Central memory CD4-positive, alpha-beta T cell (primary cell): ENCODE measurements around the gene CIC.
A peak's percentile ranks its signal among the peaks of the same experiment; 100 is the strongest.

Source experiments
- DNase-seq: peaks from one replicate; pipeline ENCODE4 v3.0.0; 2022

CIC gene

DNA sequence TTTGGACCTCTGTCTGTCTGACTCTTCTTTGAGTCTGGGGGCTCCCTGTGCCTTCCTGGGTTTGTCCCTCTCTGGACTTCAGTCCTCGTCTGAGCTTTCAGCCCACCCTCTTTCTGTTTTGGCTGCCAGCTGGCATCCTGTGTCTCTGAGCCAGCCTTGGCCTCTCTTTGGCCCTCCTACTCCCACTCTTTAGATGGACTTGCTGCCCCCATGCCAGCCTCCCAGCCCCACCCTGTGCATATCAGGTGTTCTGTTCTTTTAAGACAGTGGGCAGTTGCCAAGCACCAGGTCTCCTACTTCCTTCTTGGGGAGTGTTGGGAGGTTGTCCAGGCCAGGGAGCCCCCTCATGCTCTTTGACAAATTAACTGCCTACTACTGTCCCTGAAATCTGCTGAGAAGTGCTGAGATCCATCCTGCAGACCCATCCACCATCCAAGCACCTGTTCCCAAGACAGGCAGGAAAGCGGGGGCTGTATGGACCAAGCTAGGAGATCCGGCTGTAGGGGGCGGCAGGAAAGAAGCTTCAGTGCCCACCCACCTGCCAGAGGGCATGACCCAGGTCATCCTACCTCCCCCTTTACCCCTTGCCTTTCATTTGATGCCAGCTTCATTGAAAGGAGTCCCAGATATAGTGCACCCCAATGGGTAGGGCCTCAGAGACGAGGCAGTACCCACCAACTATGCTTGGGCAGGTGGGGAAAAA lies 9.6 kb downstream of the CIC start:
- DNase-seq = no peak

DNA sequence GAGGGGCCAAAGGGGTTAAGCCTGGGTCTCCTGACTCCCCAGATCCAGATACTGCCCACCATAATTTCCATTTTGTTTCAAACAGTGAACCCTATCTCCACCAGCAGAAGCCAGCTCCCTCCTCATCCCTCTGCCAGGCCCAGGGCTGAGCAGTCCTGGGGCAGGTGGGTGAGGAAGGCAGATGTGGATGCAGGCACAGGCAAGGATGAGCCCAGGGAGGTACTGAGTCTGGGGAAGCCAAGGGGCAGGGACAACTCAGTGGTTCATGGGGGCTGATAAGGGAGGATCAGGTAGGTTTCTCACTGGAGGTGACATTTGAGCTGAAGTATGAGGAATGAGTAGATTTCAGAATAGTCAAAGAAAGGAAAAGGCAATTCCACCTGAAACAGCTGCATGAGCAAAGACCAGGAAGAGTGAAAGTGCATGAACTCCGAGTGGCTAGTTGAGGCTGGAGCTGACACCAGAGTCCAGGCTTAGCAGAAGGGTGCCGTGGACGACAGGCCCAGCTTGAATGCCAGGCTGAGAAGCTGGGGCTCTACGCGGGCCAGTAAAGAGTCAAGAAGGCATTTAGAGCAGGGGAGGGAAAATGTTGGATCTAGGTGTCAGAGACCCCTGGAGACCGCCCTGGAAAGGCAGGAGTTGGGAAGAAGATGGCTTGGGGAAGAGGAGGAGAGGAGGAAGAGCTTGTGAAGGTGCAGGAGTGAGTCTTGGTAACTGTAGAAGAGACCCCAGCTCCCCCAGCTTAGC lies 10.3 kb downstream of the CIC start:
- no peak for DNase-seq

DNA sequence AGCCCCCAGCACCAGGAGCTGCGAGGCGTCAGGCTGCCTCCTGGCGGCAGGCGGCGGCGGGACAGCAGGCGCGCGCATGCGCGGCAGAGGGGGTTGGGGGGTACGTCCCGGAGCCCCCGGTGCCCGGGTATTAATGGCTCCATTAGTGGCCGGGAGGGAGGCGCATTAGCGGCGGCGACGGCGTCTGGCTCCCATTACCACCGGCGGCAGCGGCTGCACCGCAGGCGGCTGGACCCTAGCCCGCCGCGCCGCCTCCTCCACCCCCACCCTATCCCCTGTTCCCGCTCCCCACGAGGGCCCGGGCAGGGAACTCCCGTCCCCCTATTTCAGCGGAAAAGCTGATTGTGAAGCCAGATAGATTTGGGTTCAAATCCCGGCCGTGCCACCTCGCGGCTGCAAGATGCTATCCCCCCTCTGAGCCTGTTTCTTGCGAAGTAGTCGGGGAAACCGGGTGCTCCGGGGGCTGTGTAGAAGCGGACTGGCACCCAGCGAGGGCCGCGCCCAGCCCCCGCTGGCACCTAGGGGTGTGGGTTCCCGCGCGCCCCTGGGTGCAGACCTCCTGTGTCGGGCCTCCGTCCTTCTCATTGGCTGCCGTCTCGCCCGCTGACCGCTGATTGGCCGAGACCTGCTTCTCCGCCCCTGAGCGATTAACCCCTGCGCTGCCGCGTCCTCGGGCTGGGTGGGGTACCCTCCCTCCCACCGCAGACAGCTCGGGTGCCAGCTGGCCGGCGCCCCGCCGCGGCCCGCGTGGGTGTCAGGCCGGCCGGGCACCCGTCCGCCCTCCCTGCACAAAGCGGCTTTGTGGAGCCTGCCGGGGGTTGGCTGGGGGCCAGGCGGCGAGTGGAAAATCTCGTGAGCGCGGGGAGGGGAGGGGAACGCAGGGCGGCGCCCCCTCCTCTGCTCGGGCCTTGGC lies 11.1 kb downstream of the CIC start:
- DNase-seq = peak; percentile 81

DNA sequence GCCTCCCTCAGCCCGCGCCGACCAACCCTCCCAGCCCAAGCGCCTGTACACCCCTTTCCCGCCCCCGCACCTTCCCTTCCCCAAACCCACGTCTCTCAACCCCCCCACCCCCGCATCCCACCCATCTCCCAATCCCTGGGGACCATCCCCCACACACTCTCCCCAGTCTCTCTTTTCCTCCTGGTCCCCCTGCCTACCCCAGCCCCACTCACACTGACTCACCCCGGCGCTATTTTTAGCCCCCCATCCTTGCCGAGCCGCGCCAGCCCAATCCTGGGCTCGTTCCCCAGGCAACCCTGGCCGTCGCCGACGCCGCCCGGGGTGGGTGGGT lies 11.7 kb downstream of the CIC start:
- DNase-seq = no peak

DNA sequence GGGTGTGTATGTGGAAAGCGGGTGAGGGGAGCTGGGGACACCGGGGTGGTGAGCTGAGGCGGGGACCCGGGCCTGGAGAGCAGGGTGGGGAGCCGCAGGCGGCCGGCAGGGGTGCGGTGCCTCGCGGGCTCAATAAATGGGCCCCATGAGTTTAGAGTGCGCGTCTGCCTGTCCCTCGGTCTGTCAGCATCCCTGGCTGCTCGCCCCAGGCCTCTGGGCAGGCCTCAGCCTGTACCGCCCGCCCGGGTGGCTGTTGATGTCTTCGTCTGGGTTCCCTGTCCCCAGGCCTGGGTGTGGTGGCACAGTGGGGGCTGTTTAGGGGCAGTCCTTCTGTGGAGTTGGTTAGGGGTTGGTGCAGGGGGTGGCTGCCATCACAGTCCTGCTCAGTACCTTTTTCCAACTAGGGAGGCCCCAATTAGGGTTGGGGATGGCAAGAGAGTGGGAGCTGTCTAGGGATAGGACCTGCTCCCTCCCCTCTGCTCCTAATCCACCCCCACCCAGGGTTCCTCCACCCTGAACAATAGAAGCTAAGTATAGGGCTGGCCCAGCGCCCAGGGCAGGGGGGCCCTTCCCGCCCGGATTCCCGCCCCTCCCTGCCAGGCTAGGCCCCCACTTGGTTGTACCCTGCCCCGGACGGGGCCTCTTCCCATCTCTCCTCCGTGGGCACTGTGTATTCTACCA lies 12.2 kb downstream of the CIC start:
- DNase-seq = peak; percentile 17

DNA sequence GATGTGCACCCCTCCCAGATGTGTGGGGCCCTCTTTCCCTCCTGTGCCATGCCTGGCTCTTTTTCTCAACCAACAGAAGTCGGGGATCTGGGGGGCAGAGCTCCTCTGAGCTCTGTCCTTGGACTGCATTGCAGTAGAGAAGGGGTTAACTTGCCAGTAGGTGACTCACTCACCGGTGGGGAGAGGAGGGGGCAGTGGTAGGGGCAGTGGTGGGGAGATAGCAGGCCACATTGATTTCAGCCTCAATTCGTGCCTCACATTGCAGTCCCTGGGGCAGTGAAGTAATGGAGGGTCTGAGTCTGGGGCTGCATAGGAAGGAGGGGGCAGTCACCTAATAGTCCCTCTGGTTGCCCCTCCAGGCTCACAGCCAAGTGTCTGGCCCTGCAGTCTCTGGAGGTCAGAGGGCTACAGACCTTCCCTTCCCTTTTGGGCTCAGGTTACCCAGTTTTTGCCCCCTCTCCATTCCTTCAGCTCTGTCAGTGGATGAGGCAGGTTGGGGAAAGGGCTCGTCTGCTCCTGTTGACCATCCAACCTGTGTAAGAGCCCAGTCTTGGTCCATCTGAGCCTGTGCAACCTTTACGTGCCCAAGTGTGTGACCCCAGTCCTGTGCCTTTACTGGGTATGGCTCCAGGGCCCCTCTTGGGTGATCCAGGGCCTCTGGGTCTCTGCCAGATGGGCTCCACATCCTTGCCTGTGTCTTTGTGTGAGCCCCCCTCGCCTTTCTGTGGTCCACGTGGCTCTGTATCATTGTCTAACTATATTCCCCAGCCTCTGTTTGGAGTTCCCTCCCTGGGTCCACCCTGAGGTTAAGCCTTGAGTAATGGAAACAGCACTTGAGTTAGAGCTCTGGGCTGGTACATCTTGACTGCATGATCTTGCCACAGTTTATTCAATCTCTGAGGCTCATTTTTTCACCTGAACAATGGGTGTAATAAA lies 13.0 kb downstream of the CIC start:
- DNase-seq = no peak

DNA sequence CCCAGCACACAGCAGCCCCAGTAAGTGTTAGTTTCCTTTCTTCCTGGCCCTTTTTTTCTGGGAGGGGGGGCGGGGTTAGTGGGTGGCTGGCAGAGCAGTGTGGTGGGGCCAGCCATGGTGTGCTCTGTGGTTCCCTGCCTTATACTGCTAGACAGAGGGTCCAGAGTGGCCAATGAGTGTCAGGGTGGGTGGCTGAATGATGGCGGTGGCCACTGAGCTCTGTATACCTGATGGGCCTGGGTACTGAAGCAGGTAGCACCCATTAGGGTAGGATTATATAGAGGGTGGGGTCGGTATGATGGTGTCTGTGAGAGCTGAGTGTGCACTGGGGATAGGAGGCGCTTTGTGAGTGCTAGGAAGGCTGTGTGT lies 13.8 kb downstream of the CIC start:
- no peak for DNase-seq

DNA sequence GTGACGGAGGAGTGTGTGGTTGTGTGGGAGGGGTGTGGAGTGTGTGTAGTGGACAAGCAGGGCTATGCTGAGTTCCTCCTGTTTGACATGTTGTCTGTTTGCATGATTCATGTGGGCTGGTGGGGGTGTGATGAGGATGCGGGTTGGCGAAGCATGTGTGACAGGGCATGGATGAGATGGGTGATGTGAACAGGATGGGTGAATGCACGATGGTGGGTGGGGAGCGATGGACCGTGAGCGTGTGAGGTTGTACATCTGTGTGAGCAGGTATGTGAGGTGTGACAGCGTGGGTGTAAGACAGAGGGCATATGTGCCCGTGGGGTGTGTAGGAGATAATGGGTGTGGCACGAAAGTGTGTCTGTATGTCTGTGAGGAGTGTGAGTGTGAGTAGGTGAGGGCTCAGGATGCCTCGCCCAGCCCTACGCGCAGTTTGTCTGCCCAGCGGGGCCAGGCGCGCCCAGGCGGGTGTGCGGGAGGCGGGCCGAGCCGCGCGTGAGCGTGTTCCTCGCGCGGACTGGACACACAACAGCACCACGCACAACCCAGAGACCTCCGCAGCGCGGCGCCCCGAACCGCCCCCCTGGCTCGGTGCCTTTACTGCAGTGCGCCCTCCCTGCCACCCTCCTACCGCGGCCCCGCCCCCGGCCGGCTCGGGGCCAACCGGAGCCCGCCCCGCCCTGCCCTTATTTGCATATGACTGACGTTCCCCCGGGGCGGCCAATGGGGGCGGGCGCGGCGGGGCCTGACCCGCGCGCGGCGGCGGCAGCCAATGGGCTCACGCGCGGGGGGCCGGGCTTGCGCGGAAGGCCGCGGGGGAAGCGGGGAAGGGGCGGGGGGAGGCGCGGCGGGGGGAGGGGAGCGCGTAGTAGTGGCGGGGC lies 14.4 kb downstream of the CIC start:
- peak; percentile 95 for DNase-seq

DNA sequence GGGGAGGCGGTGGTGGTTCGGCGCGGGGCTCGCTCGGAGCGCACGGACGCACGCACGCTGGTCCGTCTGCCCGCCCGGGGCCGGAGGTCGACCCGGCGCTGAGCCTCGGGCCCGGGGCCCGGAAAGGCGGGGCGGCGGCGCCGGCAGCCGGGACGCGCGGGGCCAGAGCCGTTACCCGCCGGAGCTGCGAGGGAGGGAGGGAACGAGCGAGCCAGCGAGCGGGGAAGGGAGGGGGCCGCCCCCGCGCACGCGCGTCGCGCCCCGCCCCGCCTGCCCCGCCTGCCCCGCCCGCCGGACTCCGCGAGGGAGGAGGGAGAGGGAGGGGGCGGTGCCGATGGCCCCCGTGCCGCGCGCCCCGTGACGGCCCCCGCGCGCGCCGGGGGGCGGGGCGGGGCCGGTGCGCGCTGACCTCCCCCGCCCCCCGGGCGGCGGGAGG lies 15.0 kb downstream of the CIC start:
- peak; percentile 88 for DNase-seq

DNA sequence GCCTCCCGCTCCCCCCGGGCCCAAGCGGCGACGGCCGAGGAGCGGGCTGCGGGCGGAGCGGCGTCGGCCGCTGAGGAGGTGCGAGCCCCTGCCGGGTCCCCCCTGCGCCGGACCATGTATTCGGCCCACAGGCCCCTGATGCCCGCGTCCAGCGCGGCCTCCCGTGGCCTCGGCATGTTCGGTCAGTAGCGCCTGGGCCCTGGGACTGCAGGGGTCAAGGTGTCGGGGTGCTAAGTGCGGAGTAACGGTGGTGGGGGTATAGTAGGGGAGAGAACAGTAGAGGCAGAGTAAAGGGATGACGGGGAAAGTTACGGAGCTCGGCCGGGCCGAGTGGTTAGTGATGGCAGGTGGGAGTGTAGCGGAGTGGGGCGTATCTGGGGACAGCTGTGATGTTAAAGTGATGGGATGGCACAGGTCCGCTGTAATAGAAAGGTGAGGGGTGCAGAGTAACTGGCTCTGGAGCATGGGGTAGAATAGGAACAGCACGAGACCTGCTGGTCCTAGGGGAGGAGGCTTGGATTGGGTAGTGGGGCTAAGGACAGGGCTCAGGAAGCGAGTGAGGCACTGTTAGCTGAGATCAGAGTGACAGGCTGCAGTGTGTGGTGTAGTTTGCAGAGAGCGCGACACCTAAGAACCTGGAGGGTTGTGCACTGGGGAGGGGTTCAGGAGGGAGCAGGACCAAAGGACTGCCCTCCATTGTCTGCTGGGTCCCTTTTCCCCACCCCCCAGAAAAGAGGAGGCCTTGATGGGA lies 15.7 kb downstream of the CIC start:
- peak; percentile 26 for DNase-seq

DNA sequence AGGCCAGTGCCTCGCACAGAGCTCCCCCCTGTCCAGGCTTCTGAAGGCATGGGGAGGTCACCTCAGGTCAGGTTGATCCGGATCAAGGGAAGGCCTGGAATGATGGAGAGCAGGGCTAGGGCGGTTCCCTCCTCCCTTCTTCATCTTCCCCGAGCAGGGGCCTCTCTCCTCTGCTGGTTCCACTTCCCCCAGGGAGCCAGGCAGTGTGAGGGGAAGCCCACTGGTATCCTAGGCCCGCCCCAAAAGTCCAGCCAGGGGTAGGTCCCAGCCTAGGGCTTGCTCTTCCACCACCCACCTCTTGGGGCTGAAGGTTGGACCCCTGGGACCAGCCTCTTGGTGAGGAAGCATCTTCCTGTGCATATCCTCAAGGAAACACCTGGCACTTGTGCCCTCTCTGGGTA lies 16.5 kb downstream of the CIC start:
- DNase-seq = no peak

DNA sequence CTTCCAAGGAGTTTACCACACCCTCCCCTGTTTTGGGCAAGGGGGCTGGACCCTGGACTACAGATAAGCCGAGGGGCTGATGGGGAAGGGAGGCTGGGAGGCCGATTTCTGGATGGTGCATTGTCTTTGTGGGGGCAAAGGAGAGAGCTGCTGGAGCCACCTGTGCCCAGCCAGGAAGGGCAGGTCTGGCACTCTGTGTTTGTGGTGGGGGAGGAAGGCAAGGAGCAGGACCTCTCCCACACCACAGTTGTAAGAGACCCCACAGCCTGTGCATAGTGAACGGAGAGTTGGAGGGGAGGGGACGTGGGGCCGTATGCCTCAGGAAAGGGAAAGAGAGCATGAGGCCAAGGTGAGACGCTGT lies 16.9 kb downstream of the CIC start:
- no peak for DNase-seq

DNA sequence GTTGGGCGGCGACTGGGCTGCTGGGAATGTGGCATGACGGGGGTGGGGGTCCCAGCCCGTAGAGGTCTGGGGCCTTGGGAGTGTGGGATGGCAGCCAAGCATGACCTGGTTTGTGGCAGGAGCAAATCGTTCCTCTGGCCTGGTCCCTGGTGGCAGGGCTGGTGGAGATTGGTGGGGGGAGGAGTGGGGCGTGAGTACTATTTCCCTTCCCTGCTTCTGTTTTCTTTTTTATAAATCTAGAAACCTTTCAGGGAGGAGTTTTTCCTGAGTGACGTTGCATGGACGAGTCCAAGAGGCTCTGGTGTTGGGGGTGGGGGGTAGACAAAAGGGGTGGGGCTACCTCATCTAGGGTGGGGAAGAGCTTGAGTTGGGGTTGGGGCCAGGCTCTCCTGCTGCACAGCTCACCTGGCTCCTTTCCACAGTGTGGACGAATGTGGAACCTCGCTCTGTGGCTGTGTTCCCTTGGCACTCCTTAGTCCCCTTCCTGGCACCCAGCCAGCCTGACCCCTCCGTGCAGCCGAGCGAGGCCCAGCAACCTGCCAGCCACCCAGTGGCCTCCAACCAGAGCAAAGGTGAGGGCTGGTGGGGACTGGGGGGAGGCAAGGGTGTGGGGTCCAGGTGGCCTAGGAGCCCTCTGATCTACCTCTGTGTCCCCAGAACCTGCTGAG lies 17.4 kb downstream of the CIC start:
- no peak for DNase-seq

DNA sequence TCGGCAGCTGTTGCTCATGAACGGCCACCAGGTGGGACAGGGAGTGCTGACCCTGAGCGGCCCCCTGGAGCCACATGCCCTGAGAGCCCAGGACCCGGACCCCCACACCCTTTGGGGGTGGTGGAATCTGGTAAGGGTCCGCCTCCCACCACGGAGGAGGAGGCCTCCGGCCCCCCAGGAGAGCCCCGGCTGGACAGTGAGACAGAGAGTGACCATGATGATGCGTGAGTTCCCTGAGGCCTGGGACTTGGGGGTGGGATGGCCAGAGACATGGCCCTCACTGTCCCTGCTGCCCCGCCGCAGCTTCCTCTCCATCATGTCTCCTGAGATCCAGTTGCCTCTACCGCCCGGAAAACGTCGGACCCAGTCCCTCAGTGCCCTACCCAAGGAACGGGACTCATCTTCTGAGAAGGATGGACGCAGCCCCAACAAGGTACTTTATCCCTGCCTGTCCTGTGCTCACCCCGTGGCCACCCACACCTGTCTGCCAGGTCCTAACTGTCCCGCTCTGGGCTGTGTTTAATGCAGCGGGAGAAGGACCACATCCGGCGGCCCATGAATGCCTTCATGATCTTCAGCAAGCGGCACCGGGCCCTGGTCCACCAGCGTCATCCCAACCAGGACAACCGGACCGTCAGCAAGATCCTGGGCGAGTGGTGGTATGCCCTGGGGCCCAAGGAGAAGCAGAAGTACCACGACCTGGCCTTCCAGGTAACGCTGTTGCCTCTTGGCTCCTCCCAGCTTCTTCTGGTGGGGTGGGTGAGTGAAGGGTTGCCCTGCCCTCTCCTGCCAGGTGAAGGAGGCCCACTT lies 18.2 kb downstream of the CIC start:
- DNase-seq = no peak

DNA sequence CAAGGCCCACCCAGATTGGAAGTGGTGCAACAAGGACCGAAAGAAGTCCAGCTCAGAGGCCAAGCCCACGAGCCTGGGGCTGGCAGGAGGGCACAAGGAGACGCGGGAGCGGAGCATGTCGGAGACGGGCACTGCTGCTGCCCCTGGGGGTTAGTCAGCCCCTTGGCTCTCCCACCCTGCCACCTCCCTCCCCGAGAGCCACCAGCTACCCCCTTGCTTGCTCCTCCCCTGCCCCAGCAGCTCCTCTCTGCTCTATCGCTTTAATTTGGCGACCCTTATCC lies 18.7 kb downstream of the CIC start:
- no peak for DNase-seq

DNA sequence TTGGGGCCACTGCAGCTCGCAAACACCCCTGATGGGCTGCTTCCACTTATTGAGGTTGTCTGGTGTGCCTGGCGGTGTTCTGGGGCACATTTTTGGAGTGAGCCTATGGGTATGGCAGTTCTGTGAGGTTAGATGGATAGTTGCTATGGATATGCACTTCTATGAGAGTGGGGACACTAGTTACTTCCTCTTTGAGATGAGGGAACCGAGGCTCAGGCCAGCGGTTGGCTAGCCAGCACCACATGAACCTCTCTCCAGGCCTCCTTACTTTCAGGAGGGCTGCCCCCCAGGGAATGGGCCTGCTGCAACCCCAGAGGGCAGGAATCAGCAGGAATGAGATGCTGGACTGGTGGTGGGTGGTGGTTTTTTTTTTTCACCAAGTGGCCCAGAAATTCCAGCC lies 19.3 kb downstream of the CIC start:
- no peak for DNase-seq

DNA sequence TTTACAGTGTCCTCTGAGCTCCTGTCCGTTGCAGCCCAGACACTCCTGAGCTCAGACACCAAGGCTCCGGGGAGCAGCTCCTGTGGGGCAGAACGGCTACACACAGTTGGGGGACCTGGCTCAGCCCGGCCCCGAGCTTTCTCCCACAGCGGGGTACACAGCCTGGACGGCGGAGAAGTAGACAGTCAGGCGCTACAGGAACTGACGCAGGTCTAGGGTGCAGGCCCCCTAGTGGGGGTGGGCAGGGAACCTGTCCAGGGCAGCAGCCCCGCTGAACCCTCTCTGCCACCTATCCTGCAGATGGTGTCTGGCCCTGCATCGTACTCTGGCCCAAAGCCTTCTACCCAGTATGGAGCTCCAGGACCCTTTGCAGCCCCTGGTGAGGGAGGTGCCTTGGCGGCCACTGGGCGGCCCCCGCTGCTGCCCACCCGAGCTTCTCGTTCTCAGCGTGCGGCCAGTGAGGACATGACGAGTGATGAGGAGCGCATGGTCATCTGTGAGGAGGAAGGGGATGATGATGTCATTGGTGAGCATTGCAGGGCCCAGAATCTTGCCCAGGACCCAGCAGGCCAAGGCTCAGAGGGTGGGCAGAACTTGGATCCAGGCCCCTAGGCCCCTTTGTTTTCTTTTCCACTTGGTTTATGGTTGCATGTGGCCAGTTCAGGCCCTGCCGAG lies 20.0 kb downstream of the CIC start:
- no peak for DNase-seq

DNA sequence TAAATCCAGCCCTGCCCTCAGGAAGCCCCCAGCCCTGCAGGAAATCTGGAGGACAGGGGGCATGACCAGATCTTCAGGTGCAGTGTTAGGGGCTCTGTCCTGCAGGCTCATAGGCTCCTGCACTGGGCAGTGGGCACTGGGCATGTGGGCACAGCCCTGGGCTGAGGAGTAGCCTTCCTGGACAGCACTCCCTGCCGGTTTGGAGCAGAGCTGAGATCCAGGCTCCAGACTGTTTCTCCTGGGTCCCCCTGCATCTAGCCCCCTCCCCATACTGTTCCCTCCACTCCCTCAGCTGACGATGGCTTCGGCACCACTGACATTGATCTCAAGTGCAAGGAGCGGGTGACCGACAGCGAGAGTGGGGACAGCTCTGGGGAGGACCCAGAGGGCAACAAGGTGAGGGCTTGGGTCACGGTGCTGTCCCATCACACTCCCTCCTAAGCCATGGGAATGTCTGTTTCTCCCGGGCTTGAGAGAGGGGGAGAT lies 20.5 kb downstream of the CIC start:
- no peak for DNase-seq
